ENCODE data around the gene RAB8B.

RAB8B gene

GRCh38 chr15:63258658-63259057, 69.3 kb downstream of the RAB8B start:
- no peak overlapping the region for H3K4me3 ChIP-seq (ENCODE audit: low read depth, low read length)
- DNase-seq (ENCODE audit: low read depth) = no peak
- no peak for TF ChIP-seq MAX (IDR thresholded peaks at IDR 0.05; ENCODE audit: low read depth, low read length)
- no peak for TF ChIP-seq POLR2A (IDR thresholded peaks at IDR 0.05; ENCODE audit: extremely low read depth, insufficient read length)
- TF ChIP-seq MYC (IDR thresholded peaks at IDR 0.05; ENCODE audit: low read depth, low read length) = no peak

GRCh38 chr15:63260791-63261190, 71.4 kb downstream of the RAB8B start:
- no peak overlapping the region for H3K4me3 ChIP-seq (ENCODE audit: low read depth, low read length)
- DNase-seq (ENCODE audit: low read depth) = no peak
- no peak for TF ChIP-seq MAX (IDR thresholded peaks at IDR 0.05; ENCODE audit: low read depth, low read length)
- TF ChIP-seq CTCF (IDR thresholded peaks at IDR 0.05; ENCODE audit: low read depth, low read length) = no peak
- no peak for TF ChIP-seq POLR2A (IDR thresholded peaks at IDR 0.05; ENCODE audit: extremely low read depth, insufficient read length)
- TF ChIP-seq MYC (IDR thresholded peaks at IDR 0.05; ENCODE audit: low read depth, low read length) = no peak

- DNase-seq (ENCODE audit: low read depth) = no peak
- H3K4me3 ChIP-seq (ENCODE audit: low read depth, low read length) = no peak overlapping the region
- TF ChIP-seq MAX (IDR thresholded peaks at IDR 0.05; ENCODE audit: low read depth, low read length) (no peak), CTCF (IDR thresholded peaks at IDR 0.05; ENCODE audit: low read depth, low read length) (no peak), MYC (IDR thresholded peaks at IDR 0.05; ENCODE audit: low read depth, low read length) (no peak), POLR2A (IDR thresholded peaks at IDR 0.05; ENCODE audit: extremely low read depth, insufficient read length) (no peak)
Measured at GRCh38 chr15:63261311-63261710, 71.9 kb downstream of the RAB8B start.

GRCh38 chr15:63263519-63263918, 74.1 kb downstream of the RAB8B start:
- H3K4me3 ChIP-seq (ENCODE audit: low read depth, low read length) = no peak overlapping the region
- no peak for DNase-seq (ENCODE audit: low read depth)
- TF ChIP-seq POLR2A (IDR thresholded peaks at IDR 0.05; ENCODE audit: extremely low read depth, insufficient read length) (no peak), MYC (IDR thresholded peaks at IDR 0.05; ENCODE audit: low read depth, low read length) (no peak), CTCF (IDR thresholded peaks at IDR 0.05; ENCODE audit: low read depth, low read length) (no peak), MAX (IDR thresholded peaks at IDR 0.05; ENCODE audit: low read depth, low read length) (no peak)

GRCh38 chr15:63264688-63265293, 75.4 kb downstream of the RAB8B start:
- no peak for DNase-seq (ENCODE audit: low read depth)
- TF ChIP-seq MYC (IDR thresholded peaks at IDR 0.05; ENCODE audit: low read depth, low read length) = no peak
- no peak for TF ChIP-seq POLR2A (IDR thresholded peaks at IDR 0.05; ENCODE audit: extremely low read depth, insufficient read length)
- TF ChIP-seq CTCF (IDR thresholded peaks at IDR 0.05; ENCODE audit: low read depth, low read length) = no peak
- no peak for TF ChIP-seq MAX (IDR thresholded peaks at IDR 0.05; ENCODE audit: low read depth, low read length)
- H3K4me3 ChIP-seq (ENCODE audit: low read depth, low read length) = no peak overlapping the region

- H3K4me3 ChIP-seq (ENCODE audit: low read depth, low read length) = no peak overlapping the region
- peak; percentile 64 for DNase-seq (ENCODE audit: low read depth)
- no peak for TF ChIP-seq POLR2A (IDR thresholded peaks at IDR 0.05; ENCODE audit: extremely low read depth, insufficient read length)
- no peak for TF ChIP-seq MYC (IDR thresholded peaks at IDR 0.05; ENCODE audit: low read depth, low read length)
- no peak for TF ChIP-seq CTCF (IDR thresholded peaks at IDR 0.05; ENCODE audit: low read depth, low read length)
- TF ChIP-seq MAX (IDR thresholded peaks at IDR 0.05; ENCODE audit: low read depth, low read length) = no peak
Measured at GRCh38 chr15:63274427-63274826, 85.0 kb downstream of the RAB8B start.

All from NB4 (cell line).